Large intestine (tissue), 3 donors: ENCODE results near the gene R3HDM4. TPM values are rescaled to one million over a fixed set of nuclear protein-coding genes. Genes with fewer than 3 reads are reported as not detected.

ENCODE experiments used
- DNase-seq, 2 donors: peaks; one replicate each; pipeline versions ENCODE4 v3.0.0 to v3.0.0-alpha.2; 2013
- H3K27ac ChIP-seq: one replicate; pipeline ENCODE4 v1.5.1; 2013; ENCODE audit warnings: low read length
- H3K27me3 ChIP-seq: 2 replicates; pipeline ENCODE4 v1.6.1; 2013; ENCODE audit warnings: low read length; ENCODE audit not compliant: control insufficient read depth, insufficient read depth
- H3K36me3 ChIP-seq: 2 replicates; pipeline ENCODE4 v1.6.1; 2013; ENCODE audit warnings: low read length; ENCODE audit not compliant: control insufficient read depth, insufficient read depth
- H3K4me1 ChIP-seq: one replicate; pipeline ENCODE4 v1.6.1; 2013; ENCODE audit warnings: low read length; ENCODE audit not compliant: control insufficient read depth, insufficient read depth
- H3K4me3 ChIP-seq: one replicate; pipeline ENCODE4 v1.5.1; 2013; ENCODE audit warnings: low read length
- H3K9me3 ChIP-seq: one replicate; pipeline ENCODE4 v1.6.1; 2013; ENCODE audit warnings: mild to moderate bottlenecking, low read depth, low read length, moderate library complexity; ENCODE audit not compliant: control insufficient read depth
- WGBS: methylation state at CpG from one replicate; pipeline ENCODE4 v1.1.5; 2013; ENCODE audit warnings: low lambda C conversion rate; ENCODE audit not compliant: insufficient coverage; 5-methylcytosine and 5-hydroxymethylcytosine counted together
- polyA plus RNA-seq: library from polyadenylated mRNA; unstranded; fragments of 120-200 nt; gene quantifications from one replicate; pipeline ENCODE4 v1.2.1, GENCODE V29; 2013

R3HDM4 gene
- polyA plus RNA-seq, 1 donor: 44.0 TPM

GRCh38 chr19:890831-891230, 22.2 kb downstream of the R3HDM4 start:
- H3K4me3 ChIP-seq: no peak overlapping the region
- peaks cover 36% of the 10 kb centered on the region for H3K36me3 ChIP-seq
- peaks cover 11% of the 10 kb centered on the region for H3K4me1 ChIP-seq
- no peak for DNase-seq
- H3K9me3 ChIP-seq: no peaks in the 10 kb centered on the region
- no peak overlapping the region for H3K27ac ChIP-seq
- H3K27me3 ChIP-seq: no peaks in the 10 kb centered on the region
- WGBS: no CpG with 5 or more reads among the region's 18 CpGs

- peaks cover 11% of the 10 kb centered on the region for H3K4me1 ChIP-seq
- H3K36me3 ChIP-seq: peaks cover 45% of the 10 kb centered on the region
- no peak overlapping the region for H3K27ac ChIP-seq
Observed at GRCh38 chr19:889662-890295, 23.2 kb downstream of the R3HDM4 start.

GRCh38 chr19:888581-889385, 24.2 kb downstream of the R3HDM4 start:
- H3K36me3 ChIP-seq: peaks cover 53% of the 10 kb centered on the region

More at GRCh38 chr19:889662-890295, 23.2 kb downstream of the R3HDM4 start:
- Histone ChIP-seq H3K4me3 (no peak overlapping the region), H3K27me3 (no peaks in the 10 kb centered on the region), H3K9me3 (no peaks in the 10 kb centered on the region)
- no CpG with 5 or more reads among the region's 26 CpGs for WGBS
- DNase-seq: no peak

GRCh38 chr19:887599-887998, 25.4 kb downstream of the R3HDM4 start:
- Histone ChIP-seq H3K4me1 (peaks cover 11% of the 10 kb centered on the region), H3K4me3 (no peak overlapping the region), H3K27me3 (no peaks in the 10 kb centered on the region), H3K27ac (no peak overlapping the region), H3K9me3 (no peaks in the 10 kb centered on the region), H3K36me3 (peaks cover 63% of the 10 kb centered on the region)
- no peak for DNase-seq
- WGBS: 100% methylated on average over 2 of the region's 10 CpGs

More at GRCh38 chr19:888581-889385, 24.2 kb downstream of the R3HDM4 start:
- no CpG with 5 or more reads among the region's 30 CpGs for WGBS
- H3K9me3 ChIP-seq: no peaks in the 10 kb centered on the region
- no peaks in the 10 kb centered on the region for H3K27me3 ChIP-seq
- no peak for DNase-seq
- no peak overlapping the region for H3K4me3 ChIP-seq
- no peak overlapping the region for H3K27ac ChIP-seq
- peaks cover 11% of the 10 kb centered on the region for H3K4me1 ChIP-seq

- peaks cover 68% of the 10 kb centered on the region for H3K36me3 ChIP-seq
- no peak for DNase-seq
- 100% methylated on average over 1 of the region's 16 CpGs for WGBS
Observed at GRCh38 chr19:887072-887471, 25.9 kb downstream of the R3HDM4 start.

GRCh38 chr19:885536-886224, 27.3 kb downstream of the R3HDM4 start:
- Histone ChIP-seq H3K4me1 (no peaks in the 10 kb centered on the region), H3K4me3 (no peak overlapping the region), H3K9me3 (no peaks in the 10 kb centered on the region), H3K27ac (no peak overlapping the region), H3K27me3 (no peaks in the 10 kb centered on the region), H3K36me3 (peaks cover 79% of the 10 kb centered on the region)
- WGBS: 100% methylated on average over 3 of the region's 64 CpGs
- no peak for DNase-seq

More at GRCh38 chr19:887072-887471, 25.9 kb downstream of the R3HDM4 start:
- H3K9me3 ChIP-seq: no peaks in the 10 kb centered on the region
- peaks cover 9% of the 10 kb centered on the region for H3K4me1 ChIP-seq
- H3K27me3 ChIP-seq: no peaks in the 10 kb centered on the region
- no peak overlapping the region for H3K27ac ChIP-seq
- H3K4me3 ChIP-seq: no peak overlapping the region

- no CpG with 5 or more reads among the region's 51 CpGs for WGBS
- Histone ChIP-seq H3K4me1 (no peaks in the 10 kb centered on the region), H3K27ac (no peak overlapping the region), H3K4me3 (no peak overlapping the region), H3K9me3 (no peaks in the 10 kb centered on the region), H3K27me3 (no peaks in the 10 kb centered on the region), H3K36me3 (peaks cover 76% of the 10 kb centered on the region)
- no peak for DNase-seq
Observed at GRCh38 chr19:884420-885211, 28.4 kb downstream of the R3HDM4 start.

GRCh38 chr19:883661-884211, 29.3 kb downstream of the R3HDM4 start:
- DNase-seq: no peak
- Histone ChIP-seq H3K27me3 (no peaks in the 10 kb centered on the region), H3K9me3 (no peaks in the 10 kb centered on the region), H3K27ac (no peak overlapping the region), H3K4me3 (no peak overlapping the region), H3K36me3 (peaks cover 69% of the 10 kb centered on the region), H3K4me1 (no peaks in the 10 kb centered on the region)
- no CpG with 5 or more reads among the region's 22 CpGs for WGBS

GRCh38 chr19:882871-883497, 30.0 kb downstream of the R3HDM4 start:
- no peaks in the 10 kb centered on the region for H3K27me3 ChIP-seq
- peaks cover 66% of the 10 kb centered on the region for H3K36me3 ChIP-seq
- no peak for DNase-seq
- no peak overlapping the region for H3K27ac ChIP-seq
- WGBS: no CpG with 5 or more reads among the region's 30 CpGs
- no peak overlapping the region for H3K4me3 ChIP-seq
- H3K9me3 ChIP-seq: no peaks in the 10 kb centered on the region
- H3K4me1 ChIP-seq: no peaks in the 10 kb centered on the region
